AG10803 (cell line): Measurements from ENCODE around the gene OR10H2.

ENCODE experiments used
- DNase-seq: peaks from one replicate; pipeline ENCODE4 v3.0.0; 2010; ENCODE audit warnings: low read depth
- H3K4me3 ChIP-seq: 2 replicates; pipeline ENCODE4 v1.5.1; 2011; ENCODE audit warnings: mild to moderate bottlenecking, low read length, control low read depth
- TF ChIP-seq, protein P1 (sequence below): conservative IDR thresholded peaks from 2 replicates; pipeline ENCODE4 v1.5.1; 2011; ENCODE audit warnings: mild to moderate bottlenecking, low read length, control low read depth, inconsistent platforms

Gene OR10H2

GRCh38 chr19:15730538-15730937 is 2.7 kb downstream of the OR10H2 start:
- TF ChIP-seq, protein P1, sequence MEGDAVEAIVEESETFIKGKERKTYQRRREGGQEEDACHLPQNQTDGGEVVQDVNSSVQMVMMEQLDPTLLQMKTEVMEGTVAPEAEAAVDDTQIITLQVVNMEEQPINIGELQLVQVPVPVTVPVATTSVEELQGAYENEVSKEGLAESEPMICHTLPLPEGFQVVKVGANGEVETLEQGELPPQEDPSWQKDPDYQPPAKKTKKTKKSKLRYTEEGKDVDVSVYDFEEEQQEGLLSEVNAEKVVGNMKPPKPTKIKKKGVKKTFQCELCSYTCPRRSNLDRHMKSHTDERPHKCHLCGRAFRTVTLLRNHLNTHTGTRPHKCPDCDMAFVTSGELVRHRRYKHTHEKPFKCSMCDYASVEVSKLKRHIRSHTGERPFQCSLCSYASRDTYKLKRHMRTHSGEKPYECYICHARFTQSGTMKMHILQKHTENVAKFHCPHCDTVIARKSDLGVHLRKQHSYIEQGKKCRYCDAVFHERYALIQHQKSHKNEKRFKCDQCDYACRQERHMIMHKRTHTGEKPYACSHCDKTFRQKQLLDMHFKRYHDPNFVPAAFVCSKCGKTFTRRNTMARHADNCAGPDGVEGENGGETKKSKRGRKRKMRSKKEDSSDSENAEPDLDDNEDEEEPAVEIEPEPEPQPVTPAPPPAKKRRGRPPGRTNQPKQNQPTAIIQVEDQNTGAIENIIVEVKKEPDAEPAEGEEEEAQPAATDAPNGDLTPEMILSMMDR, result no peak
- no peak overlapping the region for H3K4me3 ChIP-seq
- DNase-seq, result no peak

DNA sequence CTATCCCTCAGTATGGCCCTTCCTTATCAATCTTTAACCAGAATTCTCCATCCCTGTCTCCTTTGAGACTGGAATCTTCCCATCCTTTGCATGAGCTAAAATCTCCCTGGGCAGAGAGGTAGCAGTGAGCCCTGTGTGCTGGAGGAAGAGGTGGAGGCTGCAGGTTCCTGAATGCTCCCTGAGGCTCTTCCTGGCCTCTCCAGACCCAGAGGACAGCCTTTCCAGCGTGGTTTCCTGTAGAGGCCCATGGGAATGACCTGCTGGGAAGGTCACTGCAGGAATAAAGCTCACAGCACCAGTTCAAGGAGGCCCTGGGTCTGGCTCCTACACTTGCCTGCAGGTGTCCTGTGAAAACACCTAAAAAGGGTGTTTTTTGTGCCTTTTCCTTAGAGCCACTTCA is 4.6 kb downstream of the OR10H2 start:
- H3K4me3 ChIP-seq, result no peak overlapping the region
- DNase-seq, result no peak
- TF ChIP-seq, protein P1, result no peak

DNA sequence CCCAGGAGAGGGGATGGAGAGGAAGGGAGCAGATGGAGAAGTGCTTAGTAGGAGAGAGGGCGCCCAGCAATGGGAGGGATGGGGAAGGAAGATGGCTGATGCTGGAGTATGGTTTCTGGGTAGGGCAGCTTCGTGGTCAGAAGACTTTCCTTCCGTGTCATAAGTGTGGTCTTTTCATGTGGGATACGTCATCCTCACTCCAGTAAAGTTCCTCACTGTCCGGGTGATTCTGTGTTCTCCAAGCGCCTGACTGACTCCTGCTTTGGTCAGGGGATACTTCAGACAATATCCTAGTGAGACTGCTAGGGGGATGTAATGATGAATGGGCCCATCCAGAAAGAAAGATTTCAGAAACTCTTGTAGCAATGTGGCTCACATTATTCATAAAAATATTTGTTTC is 6.1 kb downstream of the OR10H2 start:
- TF ChIP-seq, protein P1, result no peak
- H3K4me3 ChIP-seq, result no peak overlapping the region
- DNase-seq, result no peak

DNA sequence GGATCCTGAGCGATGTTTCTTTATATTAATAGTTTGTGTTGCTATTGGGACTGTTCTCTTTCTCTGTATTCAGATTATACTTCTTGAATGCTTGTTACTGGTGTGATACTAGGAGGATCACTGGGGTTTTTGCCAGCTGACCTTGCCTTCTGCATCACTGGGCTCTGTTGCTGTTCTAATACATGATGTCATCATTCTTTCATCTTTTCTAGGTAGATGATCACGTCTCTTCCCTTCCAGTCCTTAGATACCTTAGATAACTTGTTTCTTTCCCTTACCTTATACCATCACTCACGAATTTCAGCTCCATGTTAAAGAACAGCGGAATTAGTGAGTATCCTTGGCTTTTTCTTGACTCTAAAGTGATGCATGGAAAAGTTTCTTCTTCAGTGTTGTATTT is 9.9 kb downstream of the OR10H2 start, which contains the start of gene OR10H3:
TSS of gene OR10H3 (plus strand) at position 264 of the 400 bp plus-strand sequence. CDS start 3,408 bp downstream, outside the sequence.
- TF ChIP-seq, protein P1, result no peak
- no peak within 1 kb of the TSS for H3K4me3 ChIP-seq
- no peak for DNase-seq

DNA sequence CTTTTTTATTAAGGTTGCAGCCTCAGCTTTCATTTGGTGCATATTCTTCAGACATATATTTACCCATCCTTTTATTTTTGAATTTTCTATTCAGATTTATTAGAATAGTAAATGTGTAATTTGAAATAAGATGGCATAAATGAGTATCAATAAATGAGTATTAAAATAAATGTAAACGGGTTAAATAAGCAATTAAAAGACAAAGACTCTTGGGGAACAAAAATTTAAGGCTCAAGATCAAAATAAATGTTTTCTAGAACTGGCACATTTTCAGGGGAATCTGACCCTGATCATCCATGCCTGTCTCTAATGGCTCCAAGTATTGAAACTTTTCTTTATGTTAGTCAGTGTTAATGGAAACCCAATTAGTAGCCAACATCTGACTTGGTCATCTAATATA is 13.0 kb downstream of the OR10H2 start:
- no peak for DNase-seq
- H3K4me3 ChIP-seq, result no peak overlapping the region
- TF ChIP-seq, protein P1, result no peak

GRCh38 chr19:15748239-15748638 is 20.4 kb downstream of the OR10H2 start:
- H3K4me3 ChIP-seq, result no peak overlapping the region
- DNase-seq, result no peak
- TF ChIP-seq, protein P1, result no peak

GRCh38 chr19:15758379-15758778 is 30.6 kb downstream of the OR10H2 start:
- TF ChIP-seq, protein P1, result no peak
- no peak overlapping the region for H3K4me3 ChIP-seq
- DNase-seq, result no peak
